ENCODE measurements around the gene NBEA.
A peak's percentile ranks its signal among the peaks of the same experiment; 100 is the strongest.
"Not testable (repeated sequence)": the region's sequence is repeated elsewhere in the genome, so short reads cannot be mapped to it uniquely, and the experiment has no call there.

NBEA gene

GRCh38 chr13:35093356-35093755 lies 151.3 kb downstream of the NBEA start:
- FAIRE-seq: no peak

- not testable (repeated sequence) for FAIRE-seq
Observed at GRCh38 chr13:35106771-35107170, 164.7 kb downstream of the NBEA start.

GRCh38 chr13:35107535-35107934 lies 165.5 kb downstream of the NBEA start:
- no peak for FAIRE-seq

GRCh38 chr13:35113612-35114011 lies 171.5 kb downstream of the NBEA start:
- not testable (repeated sequence) for FAIRE-seq

- FAIRE-seq: no peak
Observed at GRCh38 chr13:35127466-35127865, 185.4 kb downstream of the NBEA start.

- no peak for FAIRE-seq
Observed at GRCh38 chr13:35129500-35129899, 187.4 kb downstream of the NBEA start.

- FAIRE-seq: no peak
Observed at GRCh38 chr13:35131471-35131870, 189.4 kb downstream of the NBEA start.

- no peak for FAIRE-seq
Observed at GRCh38 chr13:35136585-35136984, 194.5 kb downstream of the NBEA start.

- FAIRE-seq: no peak
Observed at GRCh38 chr13:35139591-35139990, 197.5 kb downstream of the NBEA start.

- FAIRE-seq: no peak
Observed at GRCh38 chr13:35140321-35140720, 198.3 kb downstream of the NBEA start.

- no peak for FAIRE-seq
Observed at GRCh38 chr13:35140831-35141230, 198.8 kb downstream of the NBEA start.

- FAIRE-seq: no peak
Observed at GRCh38 chr13:35143123-35143522, 201.1 kb downstream of the NBEA start.

- FAIRE-seq: no peak
Observed at GRCh38 chr13:35144166-35144890, 202.3 kb downstream of the NBEA start.

- no peak for FAIRE-seq
Observed at GRCh38 chr13:35146686-35147085, 204.6 kb downstream of the NBEA start.

- peak; percentile 55 for FAIRE-seq
Observed at GRCh38 chr13:35157143-35157755, 215.2 kb downstream of the NBEA start.

- FAIRE-seq: no peak
Observed at GRCh38 chr13:35159041-35159440, 217.0 kb downstream of the NBEA start.

- no peak for FAIRE-seq
Observed at GRCh38 chr13:35160896-35161295, 218.8 kb downstream of the NBEA start.

GRCh38 chr13:35162420-35162819 lies 220.3 kb downstream of the NBEA start:
- no peak for FAIRE-seq

GRCh38 chr13:35163674-35164073 lies 221.6 kb downstream of the NBEA start:
- peak; percentile 64 for FAIRE-seq

- no peak for FAIRE-seq
Observed at GRCh38 chr13:35164324-35164932, 222.4 kb downstream of the NBEA start.

GRCh38 chr13:35165205-35165604 lies 223.1 kb downstream of the NBEA start:
- FAIRE-seq: no peak

GRCh38 chr13:35179494-35179893 lies 237.4 kb downstream of the NBEA start:
- no peak for FAIRE-seq

GRCh38 chr13:35179920-35180663 lies 238.0 kb downstream of the NBEA start:
- no peak for FAIRE-seq

Measured in colon (tissue), 2 donors.